ENCODE results near the gene TMPRSS15.

Gene TMPRSS15

GRCh38 chr21:18340387-18340942, 63.1 kb downstream of the TMPRSS15 start:
- TF ChIP-seq REST (IDR thresholded peaks at IDR 0.05; ENCODE audit: insufficient read depth in 1 of 2, low read depth in 2 of 2, low read length in 2 of 2), result no peak
- TF ChIP-seq SIN3A (IDR thresholded peaks at IDR 0.05; ENCODE audit: borderline replicate concordance, insufficient read depth, low read length), result no peak
- no peak for TF ChIP-seq TAF1 (IDR thresholded peaks at IDR 0.05; ENCODE audit: borderline replicate concordance, insufficient read depth, low read length)
- TF ChIP-seq POLR2AphosphoS5 (IDR thresholded peaks at IDR 0.05; ENCODE audit: low read depth, low read length), result no peak
- no peak for TF ChIP-seq FOXP2 (optimal IDR thresholded peaks at IDR 0.05; ENCODE audit: borderline replicate concordance, extremely low read depth, extremely low read length, insufficient read depth)

- TF ChIP-seq SIN3A (IDR thresholded peaks at IDR 0.05; ENCODE audit: borderline replicate concordance, insufficient read depth, low read length) (no peak), TAF1 (IDR thresholded peaks at IDR 0.05; ENCODE audit: borderline replicate concordance, insufficient read depth, low read length) (no peak)
Observed at GRCh38 chr21:18335651-18336236, 67.8 kb downstream of the TMPRSS15 start.

GRCh38 chr21:18334066-18334465, 69.5 kb downstream of the TMPRSS15 start:
- TF ChIP-seq FOXP2 (optimal IDR thresholded peaks at IDR 0.05; ENCODE audit: borderline replicate concordance, extremely low read depth, extremely low read length, insufficient read depth) (no peak), SIN3A (IDR thresholded peaks at IDR 0.05; ENCODE audit: borderline replicate concordance, insufficient read depth, low read length) (no peak), POLR2AphosphoS5 (IDR thresholded peaks at IDR 0.05; ENCODE audit: low read depth, low read length) (no peak), TAF1 (IDR thresholded peaks at IDR 0.05; ENCODE audit: borderline replicate concordance, insufficient read depth, low read length) (no peak), REST (IDR thresholded peaks at IDR 0.05; ENCODE audit: insufficient read depth in 1 of 2, low read depth in 2 of 2, low read length in 2 of 2) (no peak)

GRCh38 chr21:18318156-18318555, 85.4 kb downstream of the TMPRSS15 start:
- TF ChIP-seq REST (IDR thresholded peaks at IDR 0.05; ENCODE audit: insufficient read depth in 1 of 2, low read depth in 2 of 2, low read length in 2 of 2) (no peak), TAF1 (IDR thresholded peaks at IDR 0.05; ENCODE audit: borderline replicate concordance, insufficient read depth, low read length) (no peak), FOXP2 (optimal IDR thresholded peaks at IDR 0.05; ENCODE audit: borderline replicate concordance, extremely low read depth, extremely low read length, insufficient read depth) (no peak), SIN3A (IDR thresholded peaks at IDR 0.05; ENCODE audit: borderline replicate concordance, insufficient read depth, low read length) (no peak), POLR2AphosphoS5 (IDR thresholded peaks at IDR 0.05; ENCODE audit: low read depth, low read length) (no peak)

GRCh38 chr21:18298228-18298627, 105.4 kb downstream of the TMPRSS15 start:
- TF ChIP-seq SIN3A (IDR thresholded peaks at IDR 0.05; ENCODE audit: borderline replicate concordance, insufficient read depth, low read length), result no peak
- TF ChIP-seq POLR2AphosphoS5 (IDR thresholded peaks at IDR 0.05; ENCODE audit: low read depth, low read length), result no peak
- no peak for TF ChIP-seq TAF1 (IDR thresholded peaks at IDR 0.05; ENCODE audit: borderline replicate concordance, insufficient read depth, low read length)
- TF ChIP-seq REST (IDR thresholded peaks at IDR 0.05; ENCODE audit: insufficient read depth in 1 of 2, low read depth in 2 of 2, low read length in 2 of 2), result no peak
- TF ChIP-seq FOXP2 (optimal IDR thresholded peaks at IDR 0.05; ENCODE audit: borderline replicate concordance, extremely low read depth, extremely low read length, insufficient read depth), result no peak

Data from PFSK-1 (cell line).